Suprapubic skin (tissue), 3 donors: ENCODE measurements around the gene DGCR2.
"Not testable (repeated sequence)": the region's sequence is repeated elsewhere in the genome, so short reads cannot be mapped to it uniquely, and the experiment has no call there.

Experiments
- POLR2A ChIP-seq, 2 donors: fragments of 450-650 bp; IDR thresholded peaks; one replicate each; pipeline ENCODE4 v1.6.1; 2017; ENCODE audit warnings: antibody characterized with exemption in 2 of 2, mild to moderate bottlenecking in 2 of 2, moderate library complexity in 2 of 2
- TF ChIP-seq, protein P1 (sequence below), 2 donors: fragments of 200-600 bp in 1 of 2; fragments of 450-650 bp in 1 of 2; sonication (generic) in 1 of 2; IDR thresholded peaks; one replicate each; pipeline ENCODE4 v1.5.1; 2016 to 2019; ENCODE audit warnings: antibody characterized with exemption in 2 of 2, mild to moderate bottlenecking in 1 of 2, moderate library complexity in 1 of 2

DNA sequence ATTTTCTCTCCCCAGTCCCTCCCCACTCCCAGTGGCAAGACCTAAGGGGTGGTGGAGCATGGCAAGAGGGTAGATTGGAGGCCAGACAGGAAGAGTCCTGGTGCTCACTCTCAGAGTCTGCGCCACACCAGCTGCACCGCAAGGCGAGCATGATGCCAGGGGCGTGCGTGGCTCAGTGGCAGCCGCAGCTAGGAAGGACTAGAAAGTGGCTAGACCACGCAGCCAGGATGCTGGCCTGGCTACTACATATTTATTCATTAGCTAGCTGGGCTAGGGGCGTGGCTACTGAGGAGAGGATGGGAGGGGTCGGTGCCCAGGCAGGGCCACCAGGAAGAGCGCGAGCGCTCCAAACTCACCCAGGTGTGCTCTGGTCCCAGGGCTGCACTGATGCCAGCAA is 87.5 kb downstream of the DGCR2 start:
- TF ChIP-seq, protein P1, sequence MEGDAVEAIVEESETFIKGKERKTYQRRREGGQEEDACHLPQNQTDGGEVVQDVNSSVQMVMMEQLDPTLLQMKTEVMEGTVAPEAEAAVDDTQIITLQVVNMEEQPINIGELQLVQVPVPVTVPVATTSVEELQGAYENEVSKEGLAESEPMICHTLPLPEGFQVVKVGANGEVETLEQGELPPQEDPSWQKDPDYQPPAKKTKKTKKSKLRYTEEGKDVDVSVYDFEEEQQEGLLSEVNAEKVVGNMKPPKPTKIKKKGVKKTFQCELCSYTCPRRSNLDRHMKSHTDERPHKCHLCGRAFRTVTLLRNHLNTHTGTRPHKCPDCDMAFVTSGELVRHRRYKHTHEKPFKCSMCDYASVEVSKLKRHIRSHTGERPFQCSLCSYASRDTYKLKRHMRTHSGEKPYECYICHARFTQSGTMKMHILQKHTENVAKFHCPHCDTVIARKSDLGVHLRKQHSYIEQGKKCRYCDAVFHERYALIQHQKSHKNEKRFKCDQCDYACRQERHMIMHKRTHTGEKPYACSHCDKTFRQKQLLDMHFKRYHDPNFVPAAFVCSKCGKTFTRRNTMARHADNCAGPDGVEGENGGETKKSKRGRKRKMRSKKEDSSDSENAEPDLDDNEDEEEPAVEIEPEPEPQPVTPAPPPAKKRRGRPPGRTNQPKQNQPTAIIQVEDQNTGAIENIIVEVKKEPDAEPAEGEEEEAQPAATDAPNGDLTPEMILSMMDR (IDR thresholded peaks at IDR 0.05): not testable (repeated sequence)
- not testable (repeated sequence) for TF ChIP-seq POLR2A (IDR thresholded peaks at IDR 0.05)
